K562 (cell line): ENCODE results near the gene SERPINH1. TPM values are rescaled to one million over a fixed set of nuclear protein-coding genes. Genes with fewer than 3 reads are reported as not detected.

Source experiments
- ARHGAP35 ChIP-seq: fragments of 450-650 bp; IDR thresholded peaks from 2 replicates; pipeline ENCODE4 v1.6.1; 2018; ENCODE audit not compliant: partially characterized antibody
- CC2D1A ChIP-seq: fragments of 450-650 bp; IDR thresholded peaks from 2 replicates; pipeline ENCODE4 v1.6.1; 2017; ENCODE audit warnings: mild to moderate bottlenecking
- DACH1 ChIP-seq: fragments of 450-650 bp; IDR thresholded peaks from 2 replicates; pipeline ENCODE4 v1.6.1; 2018; ENCODE audit not compliant: partially characterized antibody
- ETV1 ChIP-seq: fragments of 450-650 bp; conservative IDR thresholded peaks from 2 replicates; pipeline ENCODE4 v1.6.1; 2016; ENCODE audit warnings: missing genetic modification characterization, control low read depth, low read depth, missing compliant biosample characterization
- GTF2E2 ChIP-seq: fragments of 200-800 bp; sonication (Bioruptor generic); IDR thresholded peaks from 2 replicates; pipeline ENCODE4 v1.6.1; 2016; ENCODE audit warnings: missing genetic modification characterization, missing compliant biosample characterization
- JUNB ChIP-seq: fragments of 450-650 bp; formaldehyde crosslinking; conservative IDR thresholded peaks from 2 replicates; pipeline ENCODE4 v1.4.0; 2020; ENCODE audit warnings: mild to moderate bottlenecking
- MCM5 ChIP-seq: fragments of 450-650 bp; IDR thresholded peaks from 2 replicates; pipeline ENCODE4 v1.6.1; 2016; ENCODE audit warnings: low read depth
- RBBP5 ChIP-seq: fragments of 200-600 bp; sonication (generic); IDR thresholded peaks from 2 replicates; pipeline ENCODE4 v1.6.1; 2012; ENCODE audit warnings: borderline replicate concordance, mild to moderate bottlenecking, low read length, control low read depth, inconsistent platforms; ENCODE audit not compliant: insufficient read depth, poor library complexity, severe bottlenecking
- SMAD3 ChIP-seq: fragments of 450-650 bp; formaldehyde crosslinking; conservative IDR thresholded peaks from 2 replicates; pipeline ENCODE4 v1.4.0; 2020; ENCODE audit warnings: mild to moderate bottlenecking
- SUPT5H ChIP-seq: fragments of 450-650 bp; IDR thresholded peaks from 2 replicates; pipeline ENCODE4 v1.6.1; 2016
- ZFX ChIP-seq: sonication (generic); formaldehyde crosslinking; IDR thresholded peaks from 2 replicates; pipeline ENCODE4 v1.8.0; 2022; ENCODE audit warnings: mild to moderate bottlenecking, missing genetic modification reagents, moderate library complexity
- polyA plus RNA-seq, 8 experiments: library from polyadenylated mRNA; depleted of rRNA in 4 of 8; stranded (reverse) in 5 of 8; unstranded in 3 of 8; fragments of >200 nt; fragmentation: Nextera tagmentation in 2 of 8; fragmentation: Illumina TruSeq in 1 of 8; extraction: Ambion mirVana in 2 of 8; extraction: Trizol in 1 of 8; gene quantifications; 2 replicates each; pipeline versions ENCODE4 v1.2.1 to v1.2.3, GENCODE V29; 2011 to 2014; ENCODE audit warnings: inconsistent platforms in 1 of 8, missing spikeins in 1 of 8
- total RNA-seq, 7 experiments: library from RNA; depleted of rRNA in 6 of 7; stranded (reverse); fragments of >200 nt in 6 of 7; fragmentation: Illumina TruSeq in 2 of 7; extraction: Trizol in 2 of 7; gene quantifications; 2 replicates each; pipeline versions ENCODE4 v1.2.1 to v1.2.3, GENCODE V29; 2011 to 2021; ENCODE audit warnings: low replicate concordance in 1 of 7
- TF ChIP-seq, protein P1 (sequence below): fragments of 450-650 bp; formaldehyde crosslinking; conservative IDR thresholded peaks from 2 replicates; pipeline ENCODE4 v1.4.0; 2022; ENCODE audit warnings: mild to moderate bottlenecking, missing genetic modification characterization

The SERPINH1 gene
- total and polyA plus RNA-seq, 9 of the 15 experiments (the other 6 are each of a cell fraction or from before 2014, with no cell fraction given) = 2.8 to 106 (median 67.9) TPM

DNA sequence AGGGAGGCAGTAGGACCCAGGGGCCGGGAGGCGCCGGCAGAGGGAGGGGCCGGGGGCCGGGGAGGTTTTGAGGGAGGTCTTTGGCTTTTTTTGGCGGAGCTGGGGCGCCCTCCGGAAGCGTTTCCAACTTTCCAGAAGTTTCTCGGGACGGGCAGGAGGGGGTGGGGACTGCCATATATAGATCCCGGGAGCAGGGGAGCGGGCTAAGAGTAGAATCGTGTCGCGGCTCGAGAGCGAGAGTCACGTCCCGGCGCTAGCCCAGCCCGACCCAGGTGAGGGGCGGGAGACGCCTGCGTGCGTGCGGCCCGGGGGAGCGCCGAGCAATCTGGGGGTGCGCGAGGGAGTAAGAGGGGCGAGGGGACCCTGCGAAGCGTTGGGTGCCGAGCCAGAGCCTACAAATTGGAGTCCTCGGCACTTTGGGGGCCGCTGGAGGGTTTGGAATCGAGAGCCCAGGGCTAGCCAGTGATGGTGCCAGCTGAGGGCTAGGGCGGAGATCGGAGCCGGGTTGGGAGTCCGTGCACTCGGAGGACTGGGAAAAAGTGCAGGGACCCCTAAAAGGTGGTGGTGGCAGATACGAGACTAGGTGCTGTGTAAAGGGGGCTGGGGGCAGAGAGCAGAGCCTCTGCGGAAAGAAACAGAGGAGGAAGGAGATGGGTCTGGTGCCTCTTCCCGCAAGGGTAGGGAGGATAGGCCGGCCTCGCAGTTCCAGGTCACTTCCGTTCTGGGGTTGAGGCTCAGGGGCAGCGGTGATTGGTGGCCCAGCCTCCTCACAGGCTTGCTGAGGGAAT lies at the start of gene SERPINH1 (continued):
- TF ChIP-seq ETV1 (peak; percentile 79), ZFX (CRISPR knock-in tag) (peak; percentile 75), RBBP5 (no peak), DACH1 (no peak), SUPT5H (peak; percentile 97), MCM5 (no peak), CC2D1A (no peak), JUNB (CRISPR knock-in tag) (no peak), GTF2E2 (tag) (0 out of 2 replicates have a peak, but pooled peaks have one; percentile 63), SMAD3 (CRISPR knock-in tag) (peak; percentile 3; the same call in 1 of the 2 replicates), ARHGAP35 (no peak)
- TF ChIP-seq, protein P1, sequence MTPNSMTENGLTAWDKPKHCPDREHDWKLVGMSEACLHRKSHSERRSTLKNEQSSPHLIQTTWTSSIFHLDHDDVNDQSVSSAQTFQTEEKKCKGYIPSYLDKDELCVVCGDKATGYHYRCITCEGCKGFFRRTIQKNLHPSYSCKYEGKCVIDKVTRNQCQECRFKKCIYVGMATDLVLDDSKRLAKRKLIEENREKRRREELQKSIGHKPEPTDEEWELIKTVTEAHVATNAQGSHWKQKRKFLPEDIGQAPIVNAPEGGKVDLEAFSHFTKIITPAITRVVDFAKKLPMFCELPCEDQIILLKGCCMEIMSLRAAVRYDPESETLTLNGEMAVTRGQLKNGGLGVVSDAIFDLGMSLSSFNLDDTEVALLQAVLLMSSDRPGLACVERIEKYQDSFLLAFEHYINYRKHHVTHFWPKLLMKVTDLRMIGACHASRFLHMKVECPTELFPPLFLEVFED = peak; percentile 59
